GM12872 (cell line): Measurements from ENCODE around the gene PDLIM5.

Experiments
- CTCF ChIP-seq: IDR thresholded peaks from 3 replicates; pipeline ENCODE4 v1.5.1; 2011; ENCODE audit warnings: low read depth, mild to moderate bottlenecking, low read length, moderate library complexity; ENCODE audit not compliant: insufficient read depth

PDLIM5 gene

GRCh38 chr4:94431388-94431787 lies 20.4 kb upstream of the PDLIM5 start:
- TF ChIP-seq CTCF, result no peak

GRCh38 chr4:94434505-94434904 lies 17.2 kb upstream of the PDLIM5 start:
- TF ChIP-seq CTCF, result no peak

GRCh38 chr4:94435874-94436273 lies 15.9 kb upstream of the PDLIM5 start:
- no peak for TF ChIP-seq CTCF

- no peak for TF ChIP-seq CTCF
Measured at GRCh38 chr4:94436512-94436911, 15.2 kb upstream of the PDLIM5 start.

GRCh38 chr4:94439606-94440005 lies 12.1 kb upstream of the PDLIM5 start:
- no peak for TF ChIP-seq CTCF

- TF ChIP-seq CTCF, result no peak
Measured at GRCh38 chr4:94441838-94442237, 9.9 kb upstream of the PDLIM5 start.

GRCh38 chr4:94442251-94442650 lies 9.5 kb upstream of the PDLIM5 start:
- TF ChIP-seq CTCF, result no peak

- TF ChIP-seq CTCF, result no peak
Measured at GRCh38 chr4:94446386-94446785, 5.4 kb upstream of the PDLIM5 start.
